Ovary (tissue), 3 donors: Measurements from ENCODE around the gene VTI1B.

ENCODE experiments used
- CTCF ChIP-seq, 3 donors: fragments of 450-650 bp in 2 of 3; fragments of 200-600 bp in 1 of 3; IDR thresholded peaks; one replicate each; pipeline versions ENCODE4 v1.5.1 to v1.8.0; 2016 to 2022; ENCODE audit warnings: antibody characterized with exemption in 3 of 3, mild to moderate bottlenecking in 1 of 3
- EP300 ChIP-seq: sonication (generic); formaldehyde crosslinking; IDR thresholded peaks from one replicate; pipeline ENCODE4 v1.6.1; 2017; ENCODE audit warnings: antibody characterized with exemption
- POLR2A ChIP-seq: fragments of 450-650 bp; IDR thresholded peaks from one replicate; pipeline ENCODE4 v1.6.1; 2017; ENCODE audit warnings: antibody characterized with exemption, mild to moderate bottlenecking, moderate library complexity
- donor health status: DM: no; HTN: no; CAD: no.

GRCh38 chr14:67718265-67718664 is 43.8 kb upstream of the VTI1B start:
- TF ChIP-seq CTCF (IDR thresholded peaks at IDR 0.05), result no peak
- no peak for TF ChIP-seq POLR2A
- no peak for TF ChIP-seq EP300
